ENCODE data around the gene ZMYND8.
"Not testable (repeated sequence)": the region's sequence is repeated elsewhere in the genome, so short reads cannot be mapped to it uniquely, and the experiment has no call there.

The ZMYND8 gene

DNA sequence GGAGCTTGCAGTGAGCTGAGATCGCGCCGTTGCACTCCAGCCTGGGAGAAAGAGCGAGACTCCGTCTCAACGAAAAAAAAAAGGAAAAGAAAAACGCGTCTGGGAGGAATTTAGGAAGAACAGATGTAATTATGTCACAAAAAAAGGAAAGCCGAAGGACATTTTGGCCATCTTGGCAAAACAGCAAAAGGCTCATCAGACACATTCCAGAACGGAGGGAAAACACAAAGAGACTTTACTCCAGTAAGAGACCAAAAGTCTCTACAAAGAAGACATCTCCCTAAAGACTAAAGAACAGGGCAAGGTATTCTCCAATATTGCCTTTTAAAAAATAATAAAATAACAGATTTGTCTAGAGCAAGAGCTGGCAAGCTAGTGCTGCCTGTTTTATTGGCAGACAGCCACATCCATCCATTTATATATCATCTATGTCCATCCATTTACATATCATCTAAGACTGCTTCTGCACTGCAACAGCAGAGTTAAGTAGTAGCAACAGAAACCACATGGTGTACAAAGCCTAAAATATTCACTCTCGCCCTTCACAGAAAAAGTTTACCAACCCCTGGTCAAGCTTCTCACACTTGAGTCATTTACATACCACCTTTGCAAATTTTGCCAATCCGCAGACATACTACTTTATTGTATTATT is 133.9 kb downstream of the ZMYND8 start:
- no peak for DNase-seq

GRCh38 chr20:47221036-47221625 is 135.4 kb downstream of the ZMYND8 start:
- no peak for DNase-seq

DNA sequence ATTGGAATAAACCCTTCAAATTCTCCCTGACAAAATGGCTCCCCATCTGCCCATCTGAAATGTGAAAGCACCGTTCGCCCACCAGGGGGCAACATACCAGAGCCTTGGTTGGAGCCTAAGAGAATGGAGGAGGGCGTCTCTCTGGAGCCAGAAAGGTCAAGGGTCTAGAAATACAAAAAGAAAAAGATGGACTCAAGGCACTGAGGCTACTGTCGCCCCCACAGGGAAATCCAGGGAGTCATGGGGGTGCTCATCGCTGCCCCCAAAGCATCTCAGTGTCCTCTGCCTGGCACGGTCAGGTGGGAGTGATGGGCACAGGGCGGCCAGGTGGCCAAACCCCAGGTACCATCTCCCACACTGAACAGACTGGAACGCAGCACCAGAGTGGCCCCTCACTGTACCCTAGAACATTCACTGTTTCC is 136.3 kb downstream of the ZMYND8 start:
- peak; percentile 82 for DNase-seq

GRCh38 chr20:47217482-47218446 is 138.7 kb downstream of the ZMYND8 start:
- no peak for DNase-seq

DNA sequence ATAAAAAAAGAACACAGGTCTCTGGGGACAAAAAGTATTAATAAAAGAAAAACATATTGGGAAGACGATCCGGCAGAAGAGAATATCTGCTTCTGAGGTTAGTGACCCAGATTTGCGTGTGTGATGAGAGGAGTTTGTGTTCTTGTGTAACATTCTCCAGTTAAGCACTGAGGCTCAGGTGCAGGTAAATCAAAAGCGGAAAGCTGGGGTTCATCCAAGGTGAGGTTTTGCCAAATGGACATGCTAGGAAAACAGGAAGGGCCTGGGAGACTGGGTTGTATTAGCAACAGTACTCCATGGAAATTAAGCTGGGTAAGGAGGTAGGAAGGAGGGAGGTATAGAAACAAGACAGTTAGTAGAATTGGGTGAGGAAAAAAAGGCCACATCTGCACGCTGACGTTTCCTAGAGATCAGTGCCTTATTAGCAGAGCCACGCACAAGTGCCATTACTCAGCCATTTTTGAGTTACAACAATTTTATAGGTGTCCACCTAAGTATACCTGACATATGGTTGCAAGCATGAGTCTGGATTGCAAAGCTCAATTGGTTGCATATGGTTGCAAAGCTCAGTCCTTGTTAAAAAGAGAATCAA is 139.6 kb downstream of the ZMYND8 start:
- no peak for DNase-seq

DNA sequence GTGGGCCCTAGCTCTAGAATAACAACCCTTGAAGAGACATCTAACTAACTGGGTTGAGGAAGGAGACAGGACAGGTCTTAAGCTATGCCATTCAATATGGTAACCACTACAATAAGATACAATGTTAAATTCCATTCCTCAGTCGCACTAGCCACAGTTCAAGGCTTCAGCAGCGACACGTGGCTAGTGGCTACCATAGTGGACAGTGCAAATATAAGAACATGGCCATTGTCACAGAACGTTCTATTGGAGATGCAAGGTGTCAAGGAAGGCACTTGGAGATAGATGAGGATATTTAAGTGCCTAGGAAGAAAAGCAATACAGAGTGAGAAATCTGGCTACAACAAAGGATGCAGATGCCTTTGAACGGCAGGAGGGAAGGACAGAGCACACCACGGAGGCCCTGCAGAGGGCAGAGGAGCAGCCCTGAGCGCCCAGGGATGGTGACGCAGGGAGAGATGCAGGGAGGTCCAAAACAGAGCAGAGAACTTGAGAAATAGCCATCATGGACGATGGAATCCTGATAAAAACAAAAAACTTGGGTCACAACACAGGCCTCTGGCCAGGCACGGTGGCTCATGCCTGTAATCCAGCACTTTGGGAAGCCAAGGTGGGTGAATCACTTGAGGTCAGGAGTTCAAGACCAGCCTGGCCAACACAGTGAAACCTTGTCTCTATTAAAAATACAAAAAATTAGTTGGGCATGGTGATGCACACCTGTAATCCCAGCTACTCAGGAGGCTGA is 140.7 kb downstream of the ZMYND8 start:
- no peak for DNase-seq

DNA sequence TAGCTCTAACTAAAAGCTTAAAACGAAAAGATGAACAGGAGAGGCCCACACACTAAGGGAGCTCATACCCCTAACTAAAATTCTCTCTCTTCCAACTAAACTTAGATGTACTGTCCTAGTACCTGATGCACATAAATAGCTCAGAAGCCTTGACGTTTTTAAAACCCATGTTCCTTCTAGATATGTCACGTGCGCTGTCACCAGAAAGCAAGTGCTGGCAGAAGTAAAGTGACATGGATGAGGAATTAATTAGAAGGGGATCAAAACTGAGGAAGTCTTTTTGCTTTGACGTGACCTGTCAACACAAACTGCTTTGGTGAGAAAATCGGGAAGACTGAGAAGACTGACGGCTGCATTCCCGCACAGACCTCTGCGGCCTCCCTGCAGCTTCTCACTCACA is 142.5 kb downstream of the ZMYND8 start:
- DNase-seq: no peak

DNA sequence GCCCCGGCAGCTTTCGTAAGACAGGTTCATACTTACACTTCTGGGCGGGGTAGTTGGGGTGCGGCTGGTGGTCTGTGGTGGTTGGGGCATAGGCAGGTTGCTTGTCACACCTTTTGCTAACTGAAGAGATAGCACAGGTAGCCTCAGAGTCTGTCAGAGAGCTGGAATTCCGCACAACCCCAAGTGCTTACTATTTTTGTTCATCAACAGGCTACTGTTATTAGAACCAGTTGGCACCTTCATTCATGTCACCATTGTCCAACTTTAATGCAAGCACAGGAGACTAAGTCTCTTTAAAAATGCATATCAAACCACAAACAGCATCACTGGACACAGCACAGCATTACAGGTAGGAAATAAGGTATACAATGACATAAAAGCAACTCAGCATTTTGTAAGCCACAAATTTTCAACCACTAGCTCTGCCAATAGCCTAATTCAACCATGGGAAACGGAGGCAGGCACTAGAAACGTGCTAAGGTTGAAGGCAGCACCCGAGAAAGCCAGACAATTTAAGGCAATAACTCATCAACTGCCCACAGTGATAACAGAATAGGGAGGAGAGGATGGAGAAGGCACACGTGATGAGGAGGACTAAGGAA is 143.8 kb downstream of the ZMYND8 start:
- no peak for DNase-seq

DNA sequence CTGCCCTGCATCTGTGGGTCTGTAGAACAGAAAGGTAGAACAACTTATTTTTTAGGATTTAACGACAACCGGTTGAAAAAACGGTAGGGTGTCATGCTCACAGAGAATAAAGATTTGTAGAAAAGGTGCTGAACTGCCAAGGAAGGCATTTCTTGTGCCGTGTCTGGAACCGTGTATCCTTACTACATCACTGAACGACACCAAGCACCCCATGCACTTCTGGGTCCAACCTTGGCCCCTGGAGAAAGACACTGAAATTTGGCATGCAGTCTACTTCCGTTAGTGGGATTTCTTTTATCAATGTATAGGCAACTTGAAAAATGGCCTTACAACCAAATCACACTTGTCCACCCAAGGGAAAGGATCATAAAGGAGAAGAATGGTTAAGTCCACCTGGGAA is 145.5 kb downstream of the ZMYND8 start:
- DNase-seq: no peak

DNA sequence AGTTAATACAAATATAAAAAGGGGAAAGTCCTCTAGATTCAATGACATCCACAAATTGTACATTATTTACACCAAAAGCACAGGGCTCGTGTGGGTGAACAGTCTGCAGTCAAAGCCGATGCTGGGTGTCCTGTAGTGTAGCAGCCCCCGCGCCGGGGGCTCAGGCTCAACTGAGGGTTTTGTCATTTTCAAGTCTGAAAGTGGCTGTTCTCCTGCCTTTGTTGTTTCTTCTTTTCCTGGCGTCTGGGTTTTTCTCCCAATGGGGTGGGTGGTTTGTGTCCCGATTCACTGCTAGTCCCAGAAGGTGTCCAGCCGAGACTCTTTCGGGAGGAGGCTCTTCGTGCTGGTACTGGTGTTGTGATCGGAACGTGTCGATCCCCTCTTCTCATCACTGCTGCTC is 146.0 kb downstream of the ZMYND8 start:
- no peak for DNase-seq

- no peak for DNase-seq
Observed at GRCh38 chr20:47209982-47210381, 146.5 kb downstream of the ZMYND8 start.

GRCh38 chr20:47208534-47209174 is 147.8 kb downstream of the ZMYND8 start:
- no peak for DNase-seq

GRCh38 chr20:47206962-47207641 is 149.4 kb downstream of the ZMYND8 start:
- DNase-seq: no peak

DNA sequence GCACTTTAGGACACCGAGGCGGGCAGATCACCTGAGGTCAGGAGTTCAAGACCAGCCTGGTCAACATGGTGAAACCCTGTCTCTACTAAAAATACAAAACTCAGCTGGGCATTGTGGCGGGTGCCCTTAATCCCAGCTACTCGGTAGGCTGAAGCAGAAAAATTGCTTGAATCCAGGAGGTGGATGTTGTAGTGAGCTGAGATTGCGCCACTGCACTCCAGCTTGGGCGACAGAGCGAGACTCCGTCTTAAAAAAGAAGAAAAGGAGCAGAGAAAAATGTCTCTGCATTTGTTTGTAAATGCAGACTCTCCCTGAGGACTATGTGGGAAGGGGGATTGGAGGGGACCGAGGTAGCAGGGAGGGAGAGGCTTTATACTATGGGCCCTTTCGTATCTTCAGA is 149.9 kb downstream of the ZMYND8 start:
- DNase-seq: not testable (repeated sequence)

- no peak for DNase-seq
Observed at GRCh38 chr20:47205577-47206123, 150.8 kb downstream of the ZMYND8 start.

- not testable (repeated sequence) for DNase-seq
Observed at GRCh38 chr20:47204850-47205122, 151.7 kb downstream of the ZMYND8 start.

DNA sequence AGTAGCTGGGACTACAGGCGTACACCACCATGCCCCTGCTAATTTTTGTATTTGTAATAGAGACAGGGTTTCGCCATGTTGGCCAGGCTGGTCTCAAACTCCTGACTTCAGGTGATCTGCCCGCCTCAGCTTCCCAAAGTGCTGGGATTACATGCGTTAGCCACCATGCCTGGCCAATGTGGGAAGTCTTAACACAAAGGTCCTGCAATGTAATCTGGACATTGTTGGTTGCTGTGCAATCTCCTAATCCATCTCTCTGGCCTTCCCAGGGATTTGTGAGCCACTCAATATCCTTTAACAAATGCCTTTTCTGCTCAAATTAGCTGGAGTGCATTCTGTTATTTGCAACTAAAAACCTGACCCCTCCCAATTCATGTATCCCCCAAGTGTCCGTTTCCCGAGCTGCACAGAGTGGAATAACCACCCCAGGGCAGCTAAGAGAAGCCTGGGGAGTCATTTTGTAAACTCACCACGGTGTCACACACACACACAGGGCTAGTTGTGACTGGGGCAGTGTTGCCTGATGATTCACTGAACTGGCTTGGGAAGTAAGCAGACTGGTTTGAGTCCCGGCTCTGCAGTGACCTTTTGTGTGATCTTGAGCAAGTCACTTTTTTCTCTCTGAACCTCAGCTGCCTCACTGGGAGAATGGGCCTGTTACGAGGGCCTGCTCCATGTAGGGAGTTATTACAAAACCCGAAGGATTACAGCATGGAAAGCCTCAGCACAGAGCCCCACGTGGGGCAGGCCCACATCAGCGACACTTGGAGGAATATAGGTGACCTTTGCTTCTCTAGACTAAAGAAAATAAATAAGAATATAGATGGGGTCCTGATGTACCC is 152.3 kb downstream of the ZMYND8 start:
- DNase-seq: no peak

- DNase-seq: no peak
Observed at GRCh38 chr20:47202733-47203667, 153.5 kb downstream of the ZMYND8 start.

Data from activated effector memory CD4-positive, alpha-beta T cell treated with anti-CD3 and anti-CD28 coated beads, Interleukin-2, amount 50 U/mL, for 16 hours (primary cell).